Measurements from ENCODE around the gene OTUB2. TPM values are rescaled to one million over a fixed set of nuclear protein-coding genes. Genes with fewer than 3 reads are reported as not detected.

OTUB2 gene
- total RNA-seq, 2 experiments from 2014 or later: 0.28 to 0.84 TPM

DNA sequence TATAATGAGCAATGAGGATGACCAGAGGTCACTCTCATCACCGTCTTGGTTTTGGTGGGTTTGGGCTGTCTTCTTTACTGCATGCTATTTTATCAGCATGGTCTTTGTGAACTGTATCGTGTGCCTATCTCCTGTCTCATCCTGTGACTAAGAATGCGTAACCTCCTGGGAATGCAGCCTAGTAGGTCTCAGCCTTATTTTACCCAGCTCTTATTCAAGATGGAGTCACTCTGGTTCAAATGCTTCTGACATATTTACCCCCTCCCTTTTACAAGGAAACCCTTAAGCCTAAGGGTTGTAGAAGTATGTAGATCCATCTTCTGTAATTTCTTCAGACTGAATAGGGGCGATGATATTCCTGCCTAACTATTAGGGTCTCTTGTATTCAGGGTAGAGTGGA, 63.3 kb downstream of the OTUB2 start:
- DNase-seq (ENCODE audit: low spot score): no peak
- CTCF ChIA-PET (ENCODE audit: unreplicated experiment): no interaction called here
- BruUV-seq (replicated peaks): no TSS peak

DNA sequence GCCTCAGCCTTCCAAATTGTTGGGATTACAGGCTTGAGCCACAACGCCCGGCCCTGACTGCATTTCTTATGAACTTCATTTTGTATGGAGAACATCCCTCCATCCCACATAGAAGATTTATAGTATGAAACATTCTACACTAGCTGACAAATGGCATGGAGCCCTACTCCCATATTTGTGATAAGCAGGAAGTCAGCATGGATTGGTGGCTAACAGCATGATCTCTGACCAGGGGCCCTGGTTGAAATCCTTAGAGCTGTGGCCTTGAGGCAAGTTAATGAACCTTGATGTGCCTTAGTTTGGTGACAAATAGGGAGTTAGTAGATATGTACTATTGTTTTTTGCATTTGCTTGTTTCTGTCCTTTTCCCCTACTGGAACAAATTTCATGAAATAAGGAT, 67.3 kb downstream of the OTUB2 start:
- Histone ChIP-seq H3K4me2 (ENCODE audit: low read length) (no peak overlapping the region), H4K20me1 (ENCODE audit: insufficient read depth, low read length) (no peaks in the 10 kb centered on the region), H3K36me3 (ENCODE audit: insufficient read depth, low read length) (peaks cover 5% of the 10 kb centered on the region; the same call in 1 of the 2 replicates), H3K4me3 (ENCODE audit: low read depth, low read length, poor library complexity, severe bottlenecking) (no peak overlapping the region), H3K9me2 (ENCODE audit: insufficient read depth, low read length) (no peaks in the 10 kb centered on the region), H3K9me3 (ENCODE audit: low read length) (0 out of 2 replicates have a peak, but pooled peaks cover 3% of the 10 kb centered on the region), H3K4me1 (ENCODE audit: insufficient read depth, low read length, poor library complexity, severe bottlenecking) (no peaks in the 10 kb centered on the region), H2AFZ (ENCODE audit: low read length) (no peak overlapping the region), H3K79me2 (ENCODE audit: insufficient read depth, low read depth, low read length) (no peaks in the 10 kb centered on the region), H3K27ac (ENCODE audit: low read depth, low read length, poor library complexity, severe bottlenecking) (no peak overlapping the region)
- intact Hi-C loops (cut with micrococcal nuclease; ENCODE audit: unreplicated experiment): no loop called here
- no peak for DNase-seq (ENCODE audit: low spot score)
- TF ChIP-seq CTCF (conservative IDR thresholded peaks at IDR 0.05; ENCODE audit: low read length) (no peak), EZH2phosphoT487 (IDR thresholded peaks at IDR 0.05; ENCODE audit: borderline replicate concordance, low read depth, low read length) (no peak)
- ChIA-PET CTCF (ENCODE audit: unreplicated experiment) (no interaction called here), POLR2A (no interaction called here)
- BruUV-seq (replicated peaks): no TSS peak

More for the DNA sequence above, 63.3 kb downstream of the OTUB2 start:
- H2AFZ ChIP-seq (ENCODE audit: low read length): no peak overlapping the region
- POLR2A ChIA-PET: interaction anchor here (0.6 to 1.0 kb wide), 3 partner anchors 9 to 91 kb away, joined by 3 to 4 read pairs (median 3); partner anchors contain the start of genes DDX24 and IFI27L1
- no peak for TF ChIP-seq EZH2phosphoT487 (IDR thresholded peaks at IDR 0.05; ENCODE audit: borderline replicate concordance, low read depth, low read length)
- no peak for TF ChIP-seq CTCF (conservative IDR thresholded peaks at IDR 0.05; ENCODE audit: low read length)
- H3K4me3 ChIP-seq (ENCODE audit: low read depth, low read length, poor library complexity, severe bottlenecking): no peak overlapping the region
- H3K79me2 ChIP-seq (ENCODE audit: insufficient read depth, low read depth, low read length): no peaks in the 10 kb centered on the region
- H3K4me1 ChIP-seq (ENCODE audit: insufficient read depth, low read length, poor library complexity, severe bottlenecking): no peaks in the 10 kb centered on the region
- H3K9me2 ChIP-seq (ENCODE audit: insufficient read depth, low read length): no peaks in the 10 kb centered on the region
- intact Hi-C loops (cut with micrococcal nuclease; ENCODE audit: unreplicated experiment): no loop called here
- H3K9me3 ChIP-seq (ENCODE audit: low read length): 0 out of 2 replicates have a peak, but pooled peaks cover 3% of the 10 kb centered on the region
- peaks cover 6% of the 10 kb centered on the region; the same call in 1 of the 2 replicates for H3K36me3 ChIP-seq (ENCODE audit: insufficient read depth, low read length)
- no peak overlapping the region for H3K4me2 ChIP-seq (ENCODE audit: low read length)
- no peaks in the 10 kb centered on the region for H4K20me1 ChIP-seq (ENCODE audit: insufficient read depth, low read length)
- no peak overlapping the region for H3K27ac ChIP-seq (ENCODE audit: low read depth, low read length, poor library complexity, severe bottlenecking)

DNA sequence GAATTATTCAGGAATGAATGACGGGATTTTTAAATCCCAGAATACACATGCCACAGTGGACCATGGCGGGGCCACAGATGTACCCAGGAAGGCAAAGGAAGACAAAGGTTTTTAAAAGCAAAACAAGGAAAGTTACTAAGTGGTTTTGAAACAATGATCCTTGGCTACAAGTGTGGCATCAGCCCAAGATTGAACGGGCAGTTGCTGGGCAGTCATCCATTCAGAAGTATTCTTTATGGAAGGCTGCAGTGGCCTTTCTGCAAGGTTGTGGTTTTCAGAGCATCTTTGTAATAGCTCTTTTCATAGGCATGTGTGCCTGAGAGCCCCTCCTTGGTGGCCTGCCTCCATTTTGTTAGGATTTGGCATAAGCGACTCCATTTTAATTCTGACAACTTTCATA, 71.0 kb downstream of the OTUB2 start:
- DNase-seq (ENCODE audit: low spot score): no peak
- Histone ChIP-seq H3K79me2 (ENCODE audit: insufficient read depth, low read depth, low read length) (no peaks in the 10 kb centered on the region), H3K4me3 (ENCODE audit: low read depth, low read length, poor library complexity, severe bottlenecking) (no peak overlapping the region), H3K4me2 (ENCODE audit: low read length) (no peak overlapping the region), H4K20me1 (ENCODE audit: insufficient read depth, low read length) (no peaks in the 10 kb centered on the region), H2AFZ (ENCODE audit: low read length) (no peak overlapping the region), H3K36me3 (ENCODE audit: insufficient read depth, low read length) (peaks cover 5% of the 10 kb centered on the region; the same call in 1 of the 2 replicates), H3K9me3 (ENCODE audit: low read length) (no peaks in the 10 kb centered on the region), H3K4me1 (ENCODE audit: insufficient read depth, low read length, poor library complexity, severe bottlenecking) (no peaks in the 10 kb centered on the region), H3K27ac (ENCODE audit: low read depth, low read length, poor library complexity, severe bottlenecking) (no peak overlapping the region), H3K9me2 (ENCODE audit: insufficient read depth, low read length) (no peaks in the 10 kb centered on the region)
- no peak for TF ChIP-seq CTCF (conservative IDR thresholded peaks at IDR 0.05; ENCODE audit: low read length)
- no peak for TF ChIP-seq EZH2phosphoT487 (IDR thresholded peaks at IDR 0.05; ENCODE audit: borderline replicate concordance, low read depth, low read length)
- BruUV-seq (replicated peaks): no TSS peak
- CTCF ChIA-PET (ENCODE audit: unreplicated experiment): no interaction called here
- POLR2A ChIA-PET: interaction anchor here (0.5 kb wide), 2 partner anchors 9 to 213 kb away, joined by 3 read pairs; no protein-coding TSS in a partner anchor
- intact Hi-C loops (cut with micrococcal nuclease; ENCODE audit: unreplicated experiment): no loop called here
